Mesenchymal stem cell (in vitro differentiated cells and primary cell): ENCODE results near the gene ZNF528.
A peak's percentile ranks its signal among the peaks of the same experiment; 100 is the strongest.

Experiments
- DNase-seq: peaks from one replicate; pipeline ENCODE4 v3.0.0-alpha.2; 2013
- H2AFZ ChIP-seq: one replicate; pipeline ENCODE4 v1.6.1; 2013; ENCODE audit warnings: low read depth, mild to moderate bottlenecking, control low read depth, inconsistent platforms, low read length, moderate library complexity
- H2AK5ac ChIP-seq: 2 replicates; pipeline ENCODE4 v1.6.1; 2013; ENCODE audit warnings: low read length, moderate library complexity, mild to moderate bottlenecking, inconsistent platforms; ENCODE audit not compliant: severe bottlenecking
- H2BK120ac ChIP-seq: one replicate; pipeline ENCODE4 v1.6.1; 2013; ENCODE audit warnings: low read depth, mild to moderate bottlenecking, inconsistent platforms, low read length, moderate library complexity
- H2BK12ac ChIP-seq, 2 experiments: one replicate each; pipeline ENCODE4 v1.6.1; 2013; ENCODE audit warnings: inconsistent platforms in 2 of 2, low read length in 2 of 2, mild to moderate bottlenecking in 2 of 2, moderate library complexity in 2 of 2, control low read depth in 1 of 2
- H2BK15ac ChIP-seq: one replicate; pipeline ENCODE4 v1.6.1; 2013; ENCODE audit warnings: mild to moderate bottlenecking, low read depth, inconsistent platforms; ENCODE audit not compliant: poor library complexity, severe bottlenecking
- H2BK5ac ChIP-seq: 2 replicates; pipeline ENCODE4 v1.6.1; 2013; ENCODE audit warnings: low read depth, mild to moderate bottlenecking, low read length, control low read depth, inconsistent platforms; ENCODE audit not compliant: poor library complexity, severe bottlenecking
- H3K14ac ChIP-seq, 2 experiments: one replicate each; pipeline ENCODE4 v1.6.1; 2013; ENCODE audit warnings: inconsistent platforms in 2 of 2, low read length in 2 of 2, control low read depth in 1 of 2, mild to moderate bottlenecking in 1 of 2, moderate library complexity in 1 of 2
- H3K18ac ChIP-seq, 2 experiments: one replicate each; pipeline ENCODE4 v1.6.1; 2013; ENCODE audit warnings: inconsistent platforms in 2 of 2, low read length in 2 of 2, control low read depth in 1 of 2, low read depth in 1 of 2, mild to moderate bottlenecking in 1 of 2
- H3K23ac ChIP-seq, 2 experiments: one replicate each; pipeline ENCODE4 v1.6.1; 2013; ENCODE audit warnings: inconsistent platforms in 2 of 2, low read length in 2 of 2, mild to moderate bottlenecking in 2 of 2, moderate library complexity in 2 of 2, control low read depth in 1 of 2
- H3K27ac ChIP-seq: 2 replicates; pipeline ENCODE4 v1.5.1; 2013; ENCODE audit warnings: mild to moderate bottlenecking, moderate library complexity, low read length, control low read depth, inconsistent platforms; ENCODE audit not compliant: poor library complexity, severe bottlenecking
- H3K27me3 ChIP-seq, 2 experiments: 2 replicates each; pipeline versions ENCODE4 v1.6.1 to v1.7.0; 2013; ENCODE audit warnings: low read length in 2 of 2, mild to moderate bottlenecking in 2 of 2, moderate library complexity in 2 of 2, control low read depth in 1 of 2, inconsistent platforms in 1 of 2; ENCODE audit not compliant: control insufficient read depth in 1 of 2, insufficient read depth in 1 of 2
- H3K36me3 ChIP-seq, 2 experiments: 2 replicates each; pipeline versions ENCODE4 v1.6.1 to v1.7.0; 2013; ENCODE audit warnings: low read length in 2 of 2, control low read depth in 1 of 2, inconsistent platforms in 1 of 2, low read depth in 1 of 2, mild to moderate bottlenecking in 1 of 2; ENCODE audit not compliant: insufficient read depth in 2 of 2, control insufficient read depth in 1 of 2
- H3K4ac ChIP-seq, 2 experiments: one replicate each; pipeline ENCODE4 v1.6.1; 2013; ENCODE audit warnings: inconsistent platforms in 2 of 2, low read length in 2 of 2, mild to moderate bottlenecking in 2 of 2, moderate library complexity in 2 of 2, control low read depth in 1 of 2, low read depth in 1 of 2
- H3K4me1 ChIP-seq: 2 replicates; pipeline ENCODE4 v1.6.1; 2013; ENCODE audit warnings: low read depth, low read length, control low read depth; ENCODE audit not compliant: control insufficient read depth, insufficient read depth
- H3K4me2 ChIP-seq: 2 replicates; pipeline ENCODE4 v1.6.1; 2013; ENCODE audit warnings: low read length, mild to moderate bottlenecking, inconsistent platforms; ENCODE audit not compliant: poor library complexity, severe bottlenecking
- H3K4me3 ChIP-seq, 2 experiments: 2 replicates each; pipeline versions ENCODE4 v1.5.1 to v1.7.0; 2013; ENCODE audit warnings: low read length in 2 of 2, mild to moderate bottlenecking in 2 of 2, control low read depth in 1 of 2, low read depth in 1 of 2; ENCODE audit not compliant: insufficient read depth in 1 of 2
- H3K79me1 ChIP-seq: replicated peaks from 2 replicates; pipeline ENCODE4 v1.6.1; 2013; ENCODE audit warnings: mild to moderate bottlenecking, control low read depth, low read length, inconsistent platforms; ENCODE audit not compliant: poor library complexity, severe bottlenecking
- H3K9ac ChIP-seq: 2 replicates; pipeline ENCODE4 v1.7.0; 2013; ENCODE audit warnings: mild to moderate bottlenecking, low read length, moderate library complexity
- H3K9me3 ChIP-seq: 2 replicates; pipeline ENCODE4 v1.7.0; 2013; ENCODE audit warnings: mild to moderate bottlenecking, low read length; ENCODE audit not compliant: control insufficient read depth
- H4K8ac ChIP-seq: one replicate; pipeline ENCODE4 v1.6.1; 2013; ENCODE audit warnings: inconsistent platforms, mild to moderate bottlenecking, low read length, moderate library complexity
- H4K91ac ChIP-seq: one replicate; pipeline ENCODE4 v1.6.1; 2013; ENCODE audit warnings: mild to moderate bottlenecking, low read length, inconsistent platforms
- WGBS: methylation state at CpG from one replicate; pipeline ENCODE4 v1.1.7; 2013; ENCODE audit warnings: mixed read lengths; 5-methylcytosine and 5-hydroxymethylcytosine counted together

The ZNF528 gene

GRCh38 chr19:52451241-52451640, 53.6 kb downstream of the ZNF528 start:
- Histone ChIP-seq H3K4ac (no peak overlapping the region), H3K9me3 (peaks cover 76% of the 10 kb centered on the region), H3K14ac (no peak overlapping the region), H2BK12ac (no peak overlapping the region), H3K79me1 (no peaks in the 10 kb centered on the region), H3K23ac (no peak overlapping the region), H3K4me2 (no peak overlapping the region), H3K27me3 (no peaks in the 10 kb centered on the region), H2BK5ac (no peak overlapping the region), H4K8ac (no peak overlapping the region), H3K4me1 (no peaks in the 10 kb centered on the region), H3K27ac (no peak overlapping the region), H3K36me3 (peaks cover 3 to 5% of the 10 kb centered on the region in 2 experiments), H2AFZ (no peak overlapping the region), H2BK120ac (no peak overlapping the region), H3K4me3 (no peak overlapping the region), H3K18ac (no peak overlapping the region), H2BK15ac (no peak overlapping the region), H4K91ac (no peak overlapping the region), H2AK5ac (no peak overlapping the region), H3K9ac (no peak overlapping the region)
- 96% methylated on average over 41 of the region's 41 CpGs for WGBS
- DNase-seq = no peak

- 37% methylated on average over 48 of the region's 48 CpGs for whole genome bisulfite sequencing
- H3K4ac ChIP-seq = no peak within 1 kb of the TSS
Observed at GRCh38 chr19:52453324-52454094, 55.9 kb downstream of the ZNF528 start, which contains the start of gene ZNF578. TSS of gene ZNF578 (plus strand) at chr19:52453553. CDS start at chr19:52501846, 48,293 bp downstream.

GRCh38 chr19:52464798-52465470, 67.3 kb downstream of the ZNF528 start:
- no peak overlapping the region for H2BK15ac ChIP-seq
- H2BK120ac ChIP-seq = no peak overlapping the region
- no peak overlapping the region for H2AFZ ChIP-seq
- no peak overlapping the region for H2AK5ac ChIP-seq
- no peak overlapping the region for H3K9ac ChIP-seq
- peaks cover 98% of the 10 kb centered on the region for H3K9me3 ChIP-seq
- H3K23ac ChIP-seq = no peak overlapping the region
- peaks cover 3% of the 10 kb centered on the region for H3K79me1 ChIP-seq
- H3K4me3 ChIP-seq = peak overlapping the region in 1 of 2 experiments; percentile 47
- no peaks in the 10 kb centered on the region for H3K27me3 ChIP-seq
- WGBS = 49% methylated on average over 6 of the region's 14 CpGs
- H3K4ac ChIP-seq = no peak overlapping the region
- H3K14ac ChIP-seq = no peak overlapping the region
- no peaks in the 10 kb centered on the region for H3K4me1 ChIP-seq
- H3K4me2 ChIP-seq = no peak overlapping the region
- no peak overlapping the region for H3K18ac ChIP-seq
- no peak overlapping the region for H2BK5ac ChIP-seq
- H4K8ac ChIP-seq = no peak overlapping the region
- H3K36me3 ChIP-seq = peaks cover 0 to 12% of the 10 kb centered on the region in 2 experiments
- H3K27ac ChIP-seq = no peak overlapping the region
- H4K91ac ChIP-seq = no peak overlapping the region
- H2BK12ac ChIP-seq = no peak overlapping the region
- DNase-seq = no peak

More at GRCh38 chr19:52453324-52454094, 55.9 kb downstream of the ZNF528 start, which contains the start of gene ZNF578:
- Histone ChIP-seq H3K4me3 (peak within 1 kb of the TSS; percentile 56 to 85), H2BK120ac (no peak within 1 kb of the TSS), H3K9me3 (peaks cover 82% of the 10 kb centered on the region), H4K8ac (peak within 1 kb of the TSS; percentile 10), H3K79me1 (no peaks in the 10 kb centered on the region), H2BK15ac (no peak within 1 kb of the TSS), H4K91ac (no peak within 1 kb of the TSS), H3K27ac (peak within 1 kb of the TSS; percentile 34), H3K4me1 (no peaks in the 10 kb centered on the region), H2BK5ac (no peak within 1 kb of the TSS), H3K18ac (peak within 1 kb of the TSS in 1 of 2 experiments; percentile 71), H3K36me3 (peaks cover 17 to 26% of the 10 kb centered on the region in 2 experiments), H3K9ac (peak within 1 kb of the TSS; percentile 94), H3K4me2 (peak within 1 kb of the TSS; percentile 30), H3K27me3 (no peaks in the 10 kb centered on the region), H3K23ac (no peak within 1 kb of the TSS), H2BK12ac (no peak within 1 kb of the TSS), H2AFZ (peak within 1 kb of the TSS; percentile 75), H3K14ac (no peak within 1 kb of the TSS), H2AK5ac (no peak within 1 kb of the TSS)
- DNase-seq = peak; percentile 76
